ENCODE results near the gene TANC1.

TANC1 gene

DNA sequence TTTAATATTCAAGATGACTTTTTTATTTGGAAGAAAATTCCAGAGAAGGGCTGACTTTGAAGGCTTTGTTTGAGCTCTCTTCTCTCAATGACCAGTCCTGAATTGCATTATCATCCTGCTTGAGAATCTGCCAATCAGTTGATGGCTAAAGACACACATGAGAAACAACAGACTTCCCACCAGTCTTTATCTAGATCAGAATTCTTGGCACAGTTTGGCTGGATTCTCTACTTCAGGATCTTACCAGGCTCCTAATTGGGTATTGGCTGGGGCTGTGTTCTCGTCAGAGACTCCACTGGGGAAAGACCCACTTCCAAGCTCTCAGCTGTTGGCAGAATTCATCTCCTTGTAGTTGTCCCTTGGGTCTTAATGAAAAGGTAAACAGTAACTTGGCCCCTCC, 232.1 kb downstream of the TANC1 start:
- DNase-seq (ENCODE audit: insufficient read length) (no peak), FAIRE-seq (no peak)
- TF ChIP-seq TAF1 (IDR thresholded peaks at IDR 0.05; ENCODE audit: borderline replicate concordance, low read depth, low read length), result no peak

DNA sequence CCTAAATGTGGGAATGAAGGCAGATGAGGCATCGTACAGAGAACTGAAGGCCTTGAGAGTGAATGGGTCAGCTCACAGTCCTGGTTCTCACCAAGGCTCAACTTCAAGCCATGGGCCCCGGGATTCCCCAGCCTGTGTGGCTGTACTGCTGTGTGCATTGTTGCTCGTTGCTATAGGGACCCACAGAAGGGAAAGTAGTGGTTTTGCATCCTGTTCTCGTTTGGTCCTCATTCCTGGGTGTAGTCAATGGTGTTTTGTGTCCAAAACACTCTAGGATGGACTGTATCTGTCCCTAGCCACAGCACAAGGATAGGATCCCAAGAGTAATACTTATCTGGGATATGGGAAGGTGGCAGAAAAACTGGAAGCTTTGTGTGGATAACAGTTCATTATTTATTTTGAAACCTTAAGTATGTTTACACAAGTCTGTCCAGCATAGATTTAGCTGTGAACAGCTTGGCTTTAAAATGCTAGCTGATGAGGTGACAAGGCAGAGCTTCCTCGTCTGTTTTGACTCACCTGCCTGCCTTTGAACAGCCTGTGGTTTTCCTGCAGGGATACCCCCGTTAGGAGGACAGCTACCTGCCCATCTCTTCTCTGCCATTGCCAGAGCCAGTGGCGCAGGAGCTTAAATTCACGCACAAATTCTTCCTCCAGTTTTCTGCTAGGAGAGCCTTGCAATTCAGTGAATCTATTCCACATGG, 233.1 kb downstream of the TANC1 start:
- FAIRE-seq (peak; percentile 64), DNase-seq (ENCODE audit: insufficient read length) (peak; percentile 38)
- no peak for TF ChIP-seq POLR2AphosphoS5 (IDR thresholded peaks at IDR 0.05; ENCODE audit: low read depth, low read length)
- TF ChIP-seq TAF1 (IDR thresholded peaks at IDR 0.05; ENCODE audit: borderline replicate concordance, low read depth, low read length), result no peak

DNA sequence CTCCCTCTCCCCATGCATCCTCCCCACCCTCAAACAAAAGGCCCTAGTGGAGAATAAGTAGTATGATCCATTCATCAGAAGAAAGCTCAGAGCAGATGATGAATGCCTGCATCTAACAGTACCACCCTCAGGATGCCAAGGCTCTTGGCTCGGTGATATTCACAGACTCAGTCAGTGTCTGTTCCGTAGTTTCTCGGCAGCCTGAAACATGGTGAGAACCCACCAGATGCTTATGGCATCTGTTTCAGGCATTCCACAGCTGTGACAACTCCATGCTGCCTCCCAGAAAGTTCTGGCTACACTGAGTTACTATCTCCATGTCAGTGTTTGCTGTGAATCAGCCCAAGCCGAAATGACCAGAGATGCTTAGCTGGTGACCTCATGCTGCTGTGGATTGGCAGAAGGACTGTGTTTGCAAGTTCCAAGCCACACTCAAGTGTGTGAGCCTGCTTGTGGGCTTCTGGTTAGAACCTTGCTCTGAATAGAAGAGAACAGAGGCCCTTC, 234.2 kb downstream of the TANC1 start:
- DNase-seq (ENCODE audit: insufficient read length) (no peak), FAIRE-seq (no peak)
- TF ChIP-seq POLR2AphosphoS5 (IDR thresholded peaks at IDR 0.05; ENCODE audit: low read depth, low read length) (no peak), TAF1 (IDR thresholded peaks at IDR 0.05; ENCODE audit: borderline replicate concordance, low read depth, low read length) (no peak), POLR2A (IDR thresholded peaks at IDR 0.05; ENCODE audit: low read depth, low read length) (no peak)

DNA sequence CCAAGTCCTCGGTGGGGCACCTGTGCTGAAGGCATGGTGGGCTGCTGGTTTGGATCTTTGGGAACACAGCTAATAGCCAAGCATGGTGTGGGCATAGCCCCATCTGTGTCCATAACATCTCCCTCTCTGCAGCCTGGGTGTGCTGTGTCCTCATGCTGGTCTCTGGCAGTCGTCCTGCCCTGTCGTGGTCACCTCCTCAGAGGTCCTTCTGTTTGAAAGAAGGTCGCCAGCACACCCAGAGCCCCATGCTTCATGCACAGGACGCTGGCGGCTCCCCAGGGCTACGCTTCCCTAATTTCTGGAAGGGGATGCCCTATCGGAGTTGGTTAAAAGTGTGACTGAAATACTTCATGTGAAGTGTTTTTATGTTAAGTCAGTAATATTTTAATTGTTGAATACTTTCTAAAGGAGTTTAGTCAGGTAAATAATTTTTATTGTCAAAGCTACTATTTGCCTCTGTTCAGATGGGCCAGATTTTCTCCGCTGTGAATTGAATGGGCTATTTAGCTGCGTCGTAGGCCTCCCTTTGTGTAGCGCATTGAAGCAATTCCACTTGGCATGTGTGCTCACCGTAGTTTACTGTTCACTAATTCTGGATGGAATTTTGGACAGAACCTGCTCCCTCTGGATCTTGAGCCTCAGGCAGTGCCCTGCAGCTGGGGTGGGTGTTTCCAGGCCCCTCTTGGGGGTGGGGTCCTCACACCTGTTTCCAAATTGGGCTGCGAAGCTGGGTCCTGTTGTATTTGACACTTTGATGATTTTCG, 236.1 kb downstream of the TANC1 start:
- no peak for DNase-seq (ENCODE audit: insufficient read length)
- no peak for FAIRE-seq
- no peak for TF ChIP-seq TAF1 (IDR thresholded peaks at IDR 0.05; ENCODE audit: borderline replicate concordance, low read depth, low read length)
- TF ChIP-seq POLR2AphosphoS5 (IDR thresholded peaks at IDR 0.05; ENCODE audit: low read depth, low read length), result no peak
- no peak for TF ChIP-seq POLR2A (IDR thresholded peaks at IDR 0.05; ENCODE audit: low read depth, low read length)

DNA sequence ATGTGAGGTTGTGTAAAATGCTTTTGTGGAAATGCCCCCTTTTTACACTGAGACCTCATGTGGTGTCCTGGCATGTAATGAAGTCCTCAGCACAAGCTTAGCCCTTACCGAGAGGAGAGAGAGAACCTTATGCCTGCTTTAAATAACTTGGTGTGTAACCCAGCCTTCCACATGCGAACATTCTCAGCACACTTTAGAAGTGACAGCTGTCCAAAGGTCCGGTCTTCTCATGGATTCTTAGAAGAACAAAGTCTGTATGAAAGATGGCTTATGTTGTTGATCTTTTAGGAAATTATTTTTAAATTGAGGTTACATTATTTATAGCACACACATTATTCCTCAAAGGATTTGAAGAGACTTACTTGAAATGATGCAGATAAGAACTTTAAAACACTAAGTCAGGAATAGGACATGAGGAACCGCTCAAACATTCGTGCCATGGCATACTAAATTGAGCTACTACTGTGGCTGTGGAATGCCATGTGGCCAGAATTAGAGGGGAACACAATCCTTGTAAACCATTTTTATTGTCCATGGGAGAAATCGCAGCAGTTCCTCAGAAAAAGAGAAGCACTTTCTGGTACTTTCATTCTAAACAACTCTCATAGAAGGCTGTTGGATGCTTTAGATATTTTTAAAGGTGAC, 238.4 kb downstream of the TANC1 start:
- DNase-seq (ENCODE audit: insufficient read length), result no peak
- TF ChIP-seq POLR2A (IDR thresholded peaks at IDR 0.05; ENCODE audit: low read depth, low read length) (no peak), POLR2AphosphoS5 (IDR thresholded peaks at IDR 0.05; ENCODE audit: low read depth, low read length) (no peak), TAF1 (IDR thresholded peaks at IDR 0.05; ENCODE audit: borderline replicate concordance, low read depth, low read length) (no peak)
- no peak for FAIRE-seq

DNA sequence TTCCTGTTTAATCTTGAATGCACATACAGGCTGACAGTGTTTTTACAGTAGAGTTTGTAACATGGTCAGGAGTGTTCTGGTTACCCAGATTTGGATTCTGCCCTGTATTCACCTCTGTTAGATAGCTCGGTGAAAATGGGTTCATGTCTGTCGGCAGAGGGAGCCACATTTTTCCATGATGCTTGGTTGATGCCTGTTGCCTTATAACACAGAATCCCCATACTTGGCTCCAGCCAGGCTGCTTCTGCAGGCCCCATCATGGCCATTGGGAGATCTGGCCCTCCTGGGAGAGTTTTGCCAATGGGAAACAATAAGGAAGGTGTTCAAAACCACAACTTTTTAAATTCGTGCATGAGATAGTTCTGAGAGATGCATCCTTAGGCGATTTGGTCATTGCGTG, 240.0 kb downstream of the TANC1 start:
- FAIRE-seq (no peak), DNase-seq (ENCODE audit: insufficient read length) (no peak)
- TF ChIP-seq TAF1 (IDR thresholded peaks at IDR 0.05; ENCODE audit: borderline replicate concordance, low read depth, low read length), result no peak

DNA sequence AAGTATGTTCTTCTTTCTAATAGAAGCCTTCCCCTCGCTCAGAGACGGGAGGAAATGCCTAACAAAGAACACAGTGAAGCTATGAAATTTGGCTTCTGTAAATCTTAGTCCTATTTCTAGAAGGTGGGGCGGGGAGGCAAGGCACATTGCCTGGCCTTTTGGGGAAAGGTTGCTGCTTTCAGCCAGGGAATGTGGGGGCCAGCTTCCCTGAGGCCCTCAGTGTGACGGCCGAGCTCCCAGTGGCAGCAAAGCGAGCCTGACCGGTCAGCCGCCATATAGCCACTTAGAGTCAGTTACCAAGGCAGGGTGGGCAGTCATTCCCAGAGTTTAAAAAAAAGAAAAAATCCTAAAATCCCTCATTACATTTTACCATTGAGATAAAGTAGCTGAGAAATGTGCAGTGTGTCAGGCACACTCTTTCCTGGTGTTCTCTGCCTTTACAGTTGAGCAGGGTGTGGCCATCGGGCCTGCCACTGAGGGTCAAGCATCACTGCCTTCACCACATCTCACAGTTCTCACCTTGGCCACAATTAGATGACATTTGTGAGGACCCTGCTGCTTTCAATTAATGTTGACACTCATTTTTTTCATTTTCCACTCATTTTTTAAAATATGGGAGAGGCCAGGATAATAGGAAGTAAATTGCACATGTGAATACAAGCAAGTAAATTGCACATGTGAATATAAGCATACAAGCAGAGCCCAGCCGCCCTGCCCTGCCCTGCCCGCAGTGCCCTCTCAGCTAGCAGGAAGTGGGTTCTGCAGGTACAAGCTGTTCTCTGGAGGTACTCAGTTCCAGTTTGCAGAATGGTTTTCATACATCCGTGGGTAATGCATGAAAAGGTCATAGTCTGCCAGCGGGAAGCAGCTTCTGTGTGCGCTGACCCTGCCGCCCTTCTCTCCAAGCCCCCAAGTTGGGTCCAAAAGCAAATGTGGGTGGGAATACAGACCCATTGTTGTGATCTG, 241.2 kb downstream of the TANC1 start:
- TF ChIP-seq POLR2AphosphoS5 (IDR thresholded peaks at IDR 0.05; ENCODE audit: low read depth, low read length) (no peak), POLR2A (IDR thresholded peaks at IDR 0.05; ENCODE audit: low read depth, low read length) (no peak), TAF1 (IDR thresholded peaks at IDR 0.05; ENCODE audit: borderline replicate concordance, low read depth, low read length) (no peak)
- FAIRE-seq, result no peak
- no peak for DNase-seq (ENCODE audit: insufficient read length)

GRCh38 chr2:159211447-159212396, 243.3 kb downstream of the TANC1 start:
- FAIRE-seq, result no peak
- TF ChIP-seq TAF1 (IDR thresholded peaks at IDR 0.05; ENCODE audit: borderline replicate concordance, low read depth, low read length), result no peak
- no peak for TF ChIP-seq POLR2AphosphoS5 (IDR thresholded peaks at IDR 0.05; ENCODE audit: low read depth, low read length)
- no peak for TF ChIP-seq POLR2A (IDR thresholded peaks at IDR 0.05; ENCODE audit: low read depth, low read length)
- DNase-seq (ENCODE audit: insufficient read length), result no peak

GRCh38 chr2:159213296-159213695, 244.9 kb downstream of the TANC1 start:
- FAIRE-seq (no peak), DNase-seq (ENCODE audit: insufficient read length) (no peak)

GRCh38 chr2:159214325-159214865, 246.0 kb downstream of the TANC1 start:
- FAIRE-seq (no peak), DNase-seq (ENCODE audit: insufficient read length) (no peak)
- no peak for TF ChIP-seq TAF1 (IDR thresholded peaks at IDR 0.05; ENCODE audit: borderline replicate concordance, low read depth, low read length)
- TF ChIP-seq POLR2A (IDR thresholded peaks at IDR 0.05; ENCODE audit: low read depth, low read length), result no peak
- TF ChIP-seq POLR2AphosphoS5 (IDR thresholded peaks at IDR 0.05; ENCODE audit: low read depth, low read length), result no peak

More at GRCh38 chr2:159213296-159213695, 244.9 kb downstream of the TANC1 start:
- TF ChIP-seq POLR2A (IDR thresholded peaks at IDR 0.05; ENCODE audit: low read depth, low read length) (no peak), TAF1 (IDR thresholded peaks at IDR 0.05; ENCODE audit: borderline replicate concordance, low read depth, low read length) (no peak), POLR2AphosphoS5 (IDR thresholded peaks at IDR 0.05; ENCODE audit: low read depth, low read length) (no peak)

Measured in GM12892 (cell line).